C4-2B (cell line): ENCODE data around the gene FAM241A.

Experiments used
- CTCF ChIP-seq: fragments of 450-650 bp; conservative IDR thresholded peaks from 2 replicates; pipeline ENCODE4 v1.5.1; 2017; ENCODE audit warnings: mild to moderate bottlenecking
- ZFX ChIP-seq: fragments of 450-650 bp; IDR thresholded peaks from 2 replicates; pipeline ENCODE4 v1.6.1; 2017

- TF ChIP-seq CTCF (no peak), ZFX (no peak)
These were observed 36.2 kb downstream of the FAM241A start for GRCh38 chr4:112181358-112182000.
